AG04450 (cell line): ENCODE data around the gene NT5C3B. TPM values are rescaled to one million over a fixed set of nuclear protein-coding genes. Genes with fewer than 3 reads are reported as not detected.

Experiments used
- CTCF ChIA-PET: fragments of 300-600, 350-600 bp; formaldehyde crosslinking; extraction: SDS; loops from one replicate; lab custom pipeline; 2022; ENCODE audit warnings: antibody characterized with exemption, inconsistent platforms; lab: Charles Lee
- POLR2A ChIA-PET: fragments of 350-600 bp; formaldehyde crosslinking; extraction: SDS; loops from one replicate; lab custom pipeline; 2021; ENCODE audit warnings: antibody characterized with exemption, inconsistent platforms; lab: Yijun Ruan, JAX
- DNase-seq: peaks from one replicate; pipeline ENCODE4 v3.0.0-alpha.2; 2011; ENCODE audit warnings: low read depth, low spot score
- H3K27ac ChIP-seq: one replicate; pipeline ENCODE4 v1.5.1; 2012; ENCODE audit warnings: low read depth, low read length, control low read depth
- H3K27me3 ChIP-seq: one replicate; pipeline ENCODE4 v1.6.0; 2012; ENCODE audit warnings: low read length; ENCODE audit not compliant: control insufficient read depth, insufficient read depth
- H3K4me3 ChIP-seq: 2 replicates; pipeline ENCODE4 v1.5.1; 2011; ENCODE audit warnings: mild to moderate bottlenecking, low read depth, low read length, control low read depth
- H3K9me3 ChIP-seq: 2 replicates; pipeline ENCODE4 v1.5.1; 2012; ENCODE audit warnings: low read length; ENCODE audit not compliant: control insufficient read depth, insufficient read depth
- CTCF ChIP-seq: IDR thresholded peaks from 2 replicates; pipeline ENCODE4 v1.5.1; 2011; ENCODE audit warnings: low read depth, low read length, control low read depth, inconsistent platforms
- polyA plus RNA-seq: library from polyadenylated mRNA; depleted of rRNA; stranded (reverse); fragments of >200 nt; gene quantifications from 2 replicates; pipeline ENCODE4 v1.2.3, GENCODE V29; 2011

NT5C3B gene
- polyA plus RNA-seq, 1 experiment = 106 TPM

DNA sequence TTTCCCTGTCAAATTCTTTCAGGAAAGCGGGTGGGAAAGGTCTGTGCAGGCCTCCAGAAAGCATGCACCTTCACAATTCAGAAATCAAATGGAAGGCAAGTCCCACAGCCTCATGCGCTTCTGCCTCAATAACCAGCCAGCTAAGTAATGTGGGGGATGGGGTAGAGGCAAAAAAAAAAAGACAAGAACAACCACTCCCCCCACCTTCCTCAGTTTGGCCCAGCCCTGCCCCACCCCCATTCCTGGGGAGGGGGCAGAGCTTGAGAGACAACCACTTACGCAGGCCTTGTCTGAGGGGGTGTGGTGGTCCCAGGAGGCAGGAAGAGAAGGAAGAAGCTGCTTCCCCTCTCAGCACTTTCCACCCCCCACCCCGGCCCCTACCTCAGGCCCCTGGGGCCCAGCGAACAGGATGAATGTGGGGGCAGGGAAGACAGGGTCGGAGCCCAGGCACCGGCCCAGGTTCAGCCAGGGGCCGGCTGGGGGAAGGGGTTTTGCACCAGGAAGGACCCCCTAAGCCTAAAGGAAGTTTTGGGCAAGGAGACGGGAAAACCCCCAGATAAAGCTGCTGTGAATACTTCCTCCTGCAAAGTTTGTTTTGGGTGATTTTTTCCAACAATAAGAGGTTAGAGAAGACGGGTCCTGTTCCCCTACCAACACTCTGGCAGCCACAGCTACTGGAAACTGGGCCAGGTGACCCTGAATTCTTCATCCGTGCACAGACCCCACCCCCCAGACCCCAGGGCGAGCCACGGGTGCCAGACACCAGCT is 50.8 kb downstream of the NT5C3B start:
- ChIA-PET CTCF (interaction anchor here (0.5 to 2.5 kb wide), 6 partner anchors 8 to 156 kb away, joined by 3 to 16 read pairs (median 10); no protein-coding TSS in a partner anchor), POLR2A (interaction anchor here (1.8 to 1.9 kb wide), 2 partner anchors 7 to 15 kb away, joined by 17 to 27 read pairs; no protein-coding TSS in a partner anchor)
- Histone ChIP-seq H3K4me3 (peak overlapping the region; percentile 78), H3K27me3 (peaks cover 3% of the 10 kb centered on the region), H3K9me3 (no peaks in the 10 kb centered on the region; the same call in 1 of the 2 replicates), H3K27ac (no peak overlapping the region)
- no peak for TF ChIP-seq CTCF
- DNase-seq = no peak

GRCh38 chr17:41784207-41784744 is 51.8 kb downstream of the NT5C3B start:
- no peak overlapping the region for H3K27ac ChIP-seq
- CTCF ChIA-PET = interaction anchor here (1.4 to 2.5 kb wide), 2 partner anchors 11 to 17 kb away, joined by 4 to 13 read pairs; no protein-coding TSS in a partner anchor
- DNase-seq = no peak
- H3K4me3 ChIP-seq = peak overlapping the region; percentile 78
- H3K27me3 ChIP-seq = peaks cover 1% of the 10 kb centered on the region
- TF ChIP-seq CTCF = no peak
- no peaks in the 10 kb centered on the region; the same call in 1 of the 2 replicates for H3K9me3 ChIP-seq
- POLR2A ChIA-PET = no interaction called here

DNA sequence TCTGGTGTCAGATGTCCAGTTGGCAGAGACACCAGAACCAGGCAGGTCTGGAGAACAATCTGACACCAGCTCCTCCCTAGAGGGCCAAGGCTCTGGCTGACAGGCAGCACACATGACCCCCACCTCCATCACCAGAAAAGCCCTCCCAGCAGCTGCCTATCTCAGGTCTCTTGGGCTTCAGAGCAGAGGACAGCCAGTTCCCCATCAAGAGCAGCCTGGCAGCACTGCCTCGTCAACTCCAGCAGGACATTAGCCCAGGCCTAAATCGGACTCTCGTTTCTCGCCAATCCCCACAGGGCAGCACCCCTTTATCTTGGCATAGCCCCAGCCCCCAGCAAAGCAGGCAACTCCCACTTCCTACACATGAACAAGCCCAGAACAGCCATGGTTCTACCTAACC is 53.9 kb downstream of the NT5C3B start:
- H3K4me3 ChIP-seq = no peak overlapping the region
- no peak for TF ChIP-seq CTCF
- H3K27me3 ChIP-seq = no peaks in the 10 kb centered on the region
- no peak for DNase-seq
- ChIA-PET POLR2A (no interaction called here), CTCF (interaction anchor here (2.8 kb wide), 1 partner anchor 19 kb away, joined by 13 read pairs; no protein-coding TSS in a partner anchor)
- H3K9me3 ChIP-seq = no peaks in the 10 kb centered on the region; the same call in 1 of the 2 replicates
- no peak overlapping the region for H3K27ac ChIP-seq

DNA sequence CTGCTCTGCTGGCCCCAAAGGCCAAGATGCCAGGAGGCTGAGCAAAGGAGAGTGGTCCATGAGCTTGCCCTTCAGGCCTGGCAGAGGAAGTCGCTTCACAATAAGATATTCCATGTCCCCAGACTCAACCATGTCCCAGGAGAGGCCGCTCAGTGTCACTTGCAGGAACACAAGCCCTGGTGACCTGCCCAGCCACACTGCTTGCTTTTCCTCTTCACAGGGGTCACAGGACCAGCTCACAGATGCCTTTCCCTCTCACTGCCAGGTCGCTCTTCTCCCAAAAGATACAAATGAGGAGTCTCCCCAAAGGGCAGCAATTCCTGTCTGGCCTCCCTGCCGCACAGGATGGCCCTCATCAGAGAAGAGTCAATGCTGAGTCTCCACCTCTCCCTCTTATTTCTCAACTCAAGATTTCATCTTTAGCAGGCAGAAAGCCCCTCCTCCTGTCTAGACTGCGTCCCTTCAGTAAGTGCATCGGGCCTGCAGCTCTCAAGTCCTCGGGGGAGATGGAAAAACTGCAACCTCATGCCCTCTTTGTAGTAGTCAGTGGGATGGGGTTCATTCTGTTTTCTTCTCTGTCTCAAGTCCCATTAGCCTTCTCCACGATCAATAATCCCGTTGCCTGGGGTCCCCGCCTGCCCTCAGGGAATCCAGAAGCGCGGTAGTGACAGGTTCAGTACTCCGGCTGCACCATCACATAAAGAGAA is 54.5 kb downstream of the NT5C3B start:
- no peak for DNase-seq
- no peak for TF ChIP-seq CTCF
- Histone ChIP-seq H3K27ac (no peak overlapping the region), H3K9me3 (no peaks in the 10 kb centered on the region; the same call in 1 of the 2 replicates), H3K4me3 (no peak overlapping the region), H3K27me3 (no peaks in the 10 kb centered on the region)
- ChIA-PET CTCF (interaction anchor here (2.8 kb wide), 1 partner anchor 20 kb away, joined by 13 read pairs; no protein-coding TSS in a partner anchor), POLR2A (no interaction called here)
